CD4-positive, CD25-positive, alpha-beta regulatory T cell (primary cell): ENCODE measurements around the gene DHRS1. TPM values are rescaled to one million over a fixed set of nuclear protein-coding genes. Genes with fewer than 3 reads are reported as not detected.
A peak's percentile ranks its signal among the peaks of the same experiment; 100 is the strongest.

ENCODE experiments used
- ATAC-seq, 2 donors: fragments of 150-1000 bp; cut with Tn5 transposase; one replicate each; pipeline ENCODE4 v1.10.0; 2021; ENCODE audit warnings: low read depth in 2 of 2, moderate number of reproducible peaks in 2 of 2, moderate library complexity in 1 of 2
- DNase-seq, 3 donors: peaks; one replicate each; pipeline versions ENCODE4 v3.0.0 to v3.0.0-alpha.2; 2012 to 2022; ENCODE audit warnings: mixed read lengths in 1 of 3
- H3K27ac ChIP-seq: one replicate; pipeline ENCODE4 v1.7.0; 2013; ENCODE audit warnings: mild to moderate bottlenecking, low read length; ENCODE audit not compliant: insufficient read depth, poor library complexity, severe bottlenecking
- H3K27me3 ChIP-seq: one replicate; pipeline ENCODE4 v1.7.0; 2013; ENCODE audit warnings: low read length; ENCODE audit not compliant: control insufficient read depth, insufficient read depth
- H3K36me3 ChIP-seq: one replicate; pipeline ENCODE4 v1.7.0; 2013; ENCODE audit warnings: mild to moderate bottlenecking, low read length, moderate library complexity; ENCODE audit not compliant: control insufficient read depth, insufficient read depth
- H3K4me1 ChIP-seq: 2 replicates; pipeline ENCODE4 v1.7.0; 2013; ENCODE audit warnings: mild to moderate bottlenecking, low read length; ENCODE audit not compliant: insufficient read depth, control insufficient read depth, poor library complexity, severe bottlenecking
- H3K4me3 ChIP-seq: one replicate; pipeline ENCODE4 v1.7.0; 2013; ENCODE audit warnings: low read depth, mild to moderate bottlenecking, low read length, moderate library complexity
- H3K9me3 ChIP-seq, 2 experiments: 1 replicate in 1 of 2; 2 replicates in 1 of 2; pipeline ENCODE4 v1.7.0; 2013; ENCODE audit warnings: low read length in 2 of 2, mild to moderate bottlenecking in 1 of 2, moderate library complexity in 1 of 2; ENCODE audit not compliant: control insufficient read depth in 2 of 2
- H3K27ac Mint-ChIP-seq, 3 donors: one replicate each; pipeline ENCODE4 v1.8.0; 2020 to 2022; ENCODE audit warnings: mild to moderate bottlenecking in 3 of 3, mixed read lengths in 3 of 3, moderate library complexity in 2 of 3
- H3K27me3 Mint-ChIP-seq: one replicate; pipeline ENCODE4 v1.8.0; 2022; ENCODE audit warnings: mild to moderate bottlenecking, mixed read lengths
- H3K36me3 Mint-ChIP-seq: one replicate; pipeline ENCODE4 v1.8.0; 2020; ENCODE audit warnings: mixed read lengths
- H3K4me1 Mint-ChIP-seq, 4 donors: one replicate each; pipeline ENCODE4 v1.8.0; 2020 to 2022; ENCODE audit warnings: mixed read lengths in 4 of 4, mild to moderate bottlenecking in 1 of 4
- H3K4me3 Mint-ChIP-seq, 4 donors: one replicate each; pipeline ENCODE4 v1.8.0; 2020 to 2022; ENCODE audit warnings: mild to moderate bottlenecking in 4 of 4, mixed read lengths in 4 of 4, moderate library complexity in 3 of 4
- H3K9me3 Mint-ChIP-seq, 7 donors: one replicate each; pipeline ENCODE4 v1.8.0; 2020 to 2022; ENCODE audit warnings: mixed read lengths in 7 of 7, mild to moderate bottlenecking in 3 of 7, moderate library complexity in 2 of 7
- polyA plus RNA-seq, 4 donors: library from polyadenylated mRNA; unstranded; fragments of 300-500 nt; fragmentation: Illumina TruSeq; gene quantifications; one replicate each; pipeline ENCODE4 v1.2.3, GENCODE V29; 2021
- total RNA-seq: library from RNA; stranded (reverse); gene quantifications from one replicate; pipeline ENCODE4 v1.2.3, GENCODE V29; 2022

Gene DHRS1
- total and polyA plus RNA-seq, 5 donors from 2014 or later = 21.7 to 48.5 (median 32.5) TPM

GRCh38 chr14:24292118-24292807 is 7.3 kb downstream of the DHRS1 start:
- H3K4me3 ChIP-seq = no peak overlapping the region
- H3K36me3 Mint-ChIP-seq = peaks cover 50% of the 10 kb centered on the region
- H3K9me3 Mint-ChIP-seq = no peaks in the 10 kb centered on the region
- H3K27me3 Mint-ChIP-seq = no peaks in the 10 kb centered on the region
- no peak overlapping the region for H3K4me3 Mint-ChIP-seq
- H3K9me3 ChIP-seq = no peaks in the 10 kb centered on the region
- H3K4me1 ChIP-seq = peaks cover 11% of the 10 kb centered on the region
- peaks cover 8 to 25% (median 16%) of the 10 kb centered on the region in 4 donors for H3K4me1 Mint-ChIP-seq
- ATAC-seq (no peak), DNase-seq (no peak)
- no peak overlapping the region for H3K27ac ChIP-seq
- H3K36me3 ChIP-seq = peaks cover 46% of the 10 kb centered on the region
- H3K27me3 ChIP-seq = no peaks in the 10 kb centered on the region
- H3K27ac Mint-ChIP-seq = peak overlapping the region in 2 of 3 donors; percentile 8 to 46

GRCh38 chr14:24291446-24292117 is 8.0 kb downstream of the DHRS1 start:
- no peaks in the 10 kb centered on the region for H3K9me3 Mint-ChIP-seq
- Histone ChIP-seq H3K36me3 (peaks cover 46% of the 10 kb centered on the region), H3K27ac (no peak overlapping the region), H3K4me1 (peaks cover 7% of the 10 kb centered on the region), H3K27me3 (no peaks in the 10 kb centered on the region), H3K9me3 (no peaks in the 10 kb centered on the region), H3K4me3 (no peak overlapping the region)
- H3K27me3 Mint-ChIP-seq = no peaks in the 10 kb centered on the region
- H3K36me3 Mint-ChIP-seq = peaks cover 50% of the 10 kb centered on the region
- no peak overlapping the region for H3K4me3 Mint-ChIP-seq
- no peak for ATAC-seq
- H3K4me1 Mint-ChIP-seq = peaks cover under 1 to 19% (median 9%) of the 10 kb centered on the region in 4 donors
- H3K27ac Mint-ChIP-seq = peak overlapping the region in 1 of 3 donors; percentile 8
- DNase-seq = no peak

- Histone ChIP-seq H3K9me3 (no peaks in the 10 kb centered on the region), H3K27me3 (no peaks in the 10 kb centered on the region), H3K4me3 (no peak overlapping the region), H3K27ac (no peak overlapping the region), H3K4me1 (peaks cover 7% of the 10 kb centered on the region), H3K36me3 (peaks cover 39% of the 10 kb centered on the region)
- Mint-ChIP-seq H3K36me3 (peaks cover 44% of the 10 kb centered on the region), H3K4me3 (peak overlapping the region in 1 of 4 donors; percentile 13), H3K9me3 (no peaks in the 10 kb centered on the region), H3K27me3 (no peaks in the 10 kb centered on the region), H3K4me1 (peaks cover 0 to 12% (median 3%) of the 10 kb centered on the region in 4 donors), H3K27ac (peak overlapping the region in 1 of 3 donors; percentile 75)
- no peak for ATAC-seq
- DNase-seq = no peak
Measured at GRCh38 chr14:24290746-24291145, 8.8 kb downstream of the DHRS1 start.

GRCh38 chr14:24289649-24290280 is 9.8 kb downstream of the DHRS1 start:
- peaks cover 7% of the 10 kb centered on the region for H3K4me1 ChIP-seq
- DNase-seq = peak in 1 of 3 donors; percentile 53
- peaks cover 30% of the 10 kb centered on the region for H3K36me3 ChIP-seq
- no peak overlapping the region for H3K27ac ChIP-seq
- no peaks in the 10 kb centered on the region for H3K27me3 ChIP-seq
- Mint-ChIP-seq H3K9me3 (no peaks in the 10 kb centered on the region), H3K36me3 (peaks cover 42% of the 10 kb centered on the region), H3K4me1 (peaks cover 0 to 12% (median 3%) of the 10 kb centered on the region in 4 donors), H3K4me3 (no peak overlapping the region), H3K27me3 (no peaks in the 10 kb centered on the region), H3K27ac (no peak overlapping the region)
- peak; percentile 67 to 78 for ATAC-seq
- no peak overlapping the region for H3K4me3 ChIP-seq
- H3K9me3 ChIP-seq = no peaks in the 10 kb centered on the region

GRCh38 chr14:24286996-24287395 is 12.6 kb downstream of the DHRS1 start:
- Mint-ChIP-seq H3K4me3 (no peak overlapping the region), H3K4me1 (peaks cover 0 to 12% (median 3%) of the 10 kb centered on the region in 4 donors), H3K27me3 (no peaks in the 10 kb centered on the region), H3K27ac (no peak overlapping the region), H3K36me3 (peaks cover 24% of the 10 kb centered on the region), H3K9me3 (no peaks in the 10 kb centered on the region)
- Histone ChIP-seq H3K27me3 (no peaks in the 10 kb centered on the region), H3K36me3 (peaks cover 20% of the 10 kb centered on the region), H3K4me1 (peaks cover 7% of the 10 kb centered on the region), H3K4me3 (no peak overlapping the region), H3K9me3 (no peaks in the 10 kb centered on the region), H3K27ac (no peak overlapping the region)
- DNase-seq (no peak), ATAC-seq (no peak)

GRCh38 chr14:24285351-24285750 is 14.2 kb downstream of the DHRS1 start:
- Histone ChIP-seq H3K4me3 (no peak overlapping the region), H3K4me1 (peaks cover 7% of the 10 kb centered on the region), H3K9me3 (no peaks in the 10 kb centered on the region), H3K27me3 (no peaks in the 10 kb centered on the region), H3K36me3 (peaks cover 8% of the 10 kb centered on the region), H3K27ac (no peak overlapping the region)
- H3K9me3 Mint-ChIP-seq = no peaks in the 10 kb centered on the region
- peaks cover 13% of the 10 kb centered on the region for H3K36me3 Mint-ChIP-seq
- DNase-seq = no peak
- H3K4me3 Mint-ChIP-seq = no peak overlapping the region
- no peak overlapping the region for H3K27ac Mint-ChIP-seq
- H3K27me3 Mint-ChIP-seq = no peaks in the 10 kb centered on the region
- peaks cover 0 to 10% (median 5%) of the 10 kb centered on the region in 4 donors for H3K4me1 Mint-ChIP-seq
- ATAC-seq = no peak

GRCh38 chr14:24284501-24285035 is 15.0 kb downstream of the DHRS1 start:
- Histone ChIP-seq H3K4me1 (peaks cover 6% of the 10 kb centered on the region), H3K4me3 (no peak overlapping the region), H3K27ac (no peak overlapping the region), H3K36me3 (peaks cover 2% of the 10 kb centered on the region), H3K9me3 (no peaks in the 10 kb centered on the region), H3K27me3 (no peaks in the 10 kb centered on the region)
- ATAC-seq (no peak), DNase-seq (no peak)
- Mint-ChIP-seq H3K4me3 (no peak overlapping the region), H3K27ac (no peak overlapping the region), H3K27me3 (no peaks in the 10 kb centered on the region), H3K4me1 (peaks cover 0 to 13% (median 5%) of the 10 kb centered on the region in 4 donors), H3K36me3 (peaks cover 6% of the 10 kb centered on the region), H3K9me3 (no peaks in the 10 kb centered on the region)
